ENCODE data around the gene PREP.

PREP gene

GRCh38 chr6:105336986-105337385 lies 65.9 kb downstream of the PREP start:
- no peak for FAIRE-seq

GRCh38 chr6:105332576-105332975 lies 70.3 kb downstream of the PREP start:
- no peak for FAIRE-seq

- no peak for FAIRE-seq
These were observed 71.0 kb downstream of the PREP start for GRCh38 chr6:105331927-105332326.

GRCh38 chr6:105330913-105331312 lies 72.0 kb downstream of the PREP start:
- FAIRE-seq: no peak

- no peak for FAIRE-seq
These were observed 72.5 kb downstream of the PREP start for GRCh38 chr6:105330364-105330763.

GRCh38 chr6:105326833-105327770 lies 75.8 kb downstream of the PREP start:
- no peak for FAIRE-seq

GRCh38 chr6:105326216-105326615 lies 76.7 kb downstream of the PREP start:
- no peak for FAIRE-seq

- FAIRE-seq: no peak
These were observed 78.4 kb downstream of the PREP start for GRCh38 chr6:105324386-105324950.

- no peak for FAIRE-seq
These were observed 80.2 kb downstream of the PREP start for GRCh38 chr6:105322499-105323225.

- no peak for FAIRE-seq
These were observed 81.2 kb downstream of the PREP start for GRCh38 chr6:105321728-105322127.

- FAIRE-seq: no peak
These were observed 81.7 kb downstream of the PREP start for GRCh38 chr6:105321207-105321606.

GRCh38 chr6:105320765-105321164 lies 82.1 kb downstream of the PREP start:
- no peak for FAIRE-seq

GRCh38 chr6:105320271-105320670 lies 82.6 kb downstream of the PREP start:
- FAIRE-seq: no peak

- FAIRE-seq: no peak
These were observed 83.6 kb downstream of the PREP start for GRCh38 chr6:105319331-105319730.

- FAIRE-seq: no peak
These were observed 84.2 kb downstream of the PREP start for GRCh38 chr6:105318660-105319059.

GRCh38 chr6:105317607-105318533 lies 85.0 kb downstream of the PREP start:
- FAIRE-seq: no peak

GRCh38 chr6:105313211-105313610 lies 89.7 kb downstream of the PREP start:
- no peak for FAIRE-seq

- no peak for FAIRE-seq
These were observed 91.9 kb downstream of the PREP start for GRCh38 chr6:105310947-105311346.

- no peak for FAIRE-seq
These were observed 92.5 kb downstream of the PREP start for GRCh38 chr6:105310371-105310770.

- no peak for FAIRE-seq
These were observed 94.0 kb downstream of the PREP start for GRCh38 chr6:105308840-105309239.

GRCh38 chr6:105305521-105305920 lies 97.4 kb downstream of the PREP start:
- no peak for FAIRE-seq

GRCh38 chr6:105304825-105305224 lies 98.1 kb downstream of the PREP start:
- FAIRE-seq: no peak

- FAIRE-seq: no peak
These were observed 98.5 kb downstream of the PREP start for GRCh38 chr6:105304366-105304765.

Data from TTC549 (cell line).